Coronary artery (tissue), 2 donors: ENCODE results near the gene RNF167.
A peak's percentile ranks its signal among the peaks of the same experiment; 100 is the strongest.

Source experiments
- DNase-seq: peaks from one replicate; pipeline ENCODE4 v3.0.0-alpha.2; 2017; ENCODE audit warnings: low spot score
- H3K27ac ChIP-seq, 2 donors: fragments of 200-600 bp; sonication (generic); one replicate each; pipeline ENCODE4 v1.5.1; 2016 to 2019
- H3K4me3 ChIP-seq: fragments of 200-600 bp; sonication (generic); 2 replicates; pipeline ENCODE4 v1.5.1; 2016; ENCODE audit warnings: mild to moderate bottlenecking, moderate library complexity
- CTCF ChIP-seq: fragments of 200-600 bp; sonication (generic); IDR thresholded peaks from one replicate; pipeline ENCODE4 v1.5.1; 2019; ENCODE audit warnings: antibody characterized with exemption

Gene RNF167

GRCh38 chr17:4895657-4896331 lies 44.3 kb upstream of the RNF167 start:
- peak; percentile 71 for DNase-seq
- no peak for TF ChIP-seq CTCF
- Histone ChIP-seq H3K27ac (no peak overlapping the region), H3K4me3 (no peak overlapping the region)

- H3K4me3 ChIP-seq = no peak overlapping the region
- TF ChIP-seq CTCF = no peak
- no peak overlapping the region for H3K27ac ChIP-seq
- DNase-seq = peak; percentile 70
These were observed 43.5 kb upstream of the RNF167 start for GRCh38 chr17:4896332-4897197.

GRCh38 chr17:4897198-4897687 lies 42.8 kb upstream of the RNF167 start:
- TF ChIP-seq CTCF = no peak
- Histone ChIP-seq H3K27ac (no peak overlapping the region), H3K4me3 (no peak overlapping the region)
- DNase-seq = peak; percentile 74

GRCh38 chr17:4897785-4898184 lies 42.3 kb upstream of the RNF167 start:
- DNase-seq = peak; percentile 69
- Histone ChIP-seq H3K27ac (no peak overlapping the region), H3K4me3 (no peak overlapping the region)
- TF ChIP-seq CTCF = no peak

GRCh38 chr17:4898351-4898750 lies 41.7 kb upstream of the RNF167 start:
- TF ChIP-seq CTCF = no peak
- no peak overlapping the region for H3K27ac ChIP-seq
- H3K4me3 ChIP-seq = no peak overlapping the region
- DNase-seq = peak; percentile 74

GRCh38 chr17:4898927-4899326 lies 41.1 kb upstream of the RNF167 start:
- Histone ChIP-seq H3K27ac (peak overlapping the region in 1 of 2 donors; percentile 40), H3K4me3 (peak overlapping the region; percentile 69)

More at GRCh38 chr17:4898927-4899326, 41.1 kb upstream of the RNF167 start:
- no peak for DNase-seq
- TF ChIP-seq CTCF = no peak
